Stimulated activated CD8-positive, alpha-beta memory T cell treated with anti-CD3 and anti-CD28 coated beads, Interleukin-15, amount 100 ng/mL, for 1 hour (primary cell): ENCODE measurements around the gene STK32C.
"Not testable (repeated sequence)": the region's sequence is repeated elsewhere in the genome, so short reads cannot be mapped to it uniquely, and the experiment has no call there.

ENCODE experiments used
- DNase-seq: peaks from one replicate; pipeline ENCODE4 v3.0.0-alpha.2; 2020; ENCODE audit warnings: low read depth

The STK32C gene

GRCh38 chr10:132301371-132302330, 6.1 kb downstream of the STK32C start:
- no peak for DNase-seq

- DNase-seq, result no peak
Measured at GRCh38 chr10:132300582-132300981, 7.2 kb downstream of the STK32C start.

- no peak for DNase-seq
Measured at GRCh38 chr10:132299371-132300336, 8.1 kb downstream of the STK32C start.

GRCh38 chr10:132298038-132298881, 9.5 kb downstream of the STK32C start:
- DNase-seq, result no peak

GRCh38 chr10:132297526-132297925, 10.2 kb downstream of the STK32C start:
- DNase-seq, result no peak

GRCh38 chr10:132296666-132297443, 10.9 kb downstream of the STK32C start:
- DNase-seq, result no peak

- not testable (repeated sequence) for DNase-seq
Measured at GRCh38 chr10:132295481-132295880, 12.3 kb downstream of the STK32C start.

- DNase-seq, result no peak
Measured at GRCh38 chr10:132294561-132295318, 13.0 kb downstream of the STK32C start.

- DNase-seq, result no peak
Measured at GRCh38 chr10:132293813-132294520, 13.8 kb downstream of the STK32C start.

- no peak for DNase-seq
Measured at GRCh38 chr10:132293201-132293812, 14.4 kb downstream of the STK32C start.

GRCh38 chr10:132292287-132293200, 15.2 kb downstream of the STK32C start:
- DNase-seq, result no peak

- DNase-seq, result no peak
Measured at GRCh38 chr10:132291826-132292225, 15.9 kb downstream of the STK32C start.

- DNase-seq, result no peak
Measured at GRCh38 chr10:132290631-132291030, 17.1 kb downstream of the STK32C start.

- no peak for DNase-seq
Measured at GRCh38 chr10:132289439-132289838, 18.3 kb downstream of the STK32C start.

- no peak for DNase-seq
Measured at GRCh38 chr10:132283604-132284382, 24.0 kb downstream of the STK32C start.

- no peak for DNase-seq
Measured at GRCh38 chr10:132282667-132283603, 24.8 kb downstream of the STK32C start.
